ACHN (cell line): Measurements from ENCODE around the gene MAGI2.
"Not testable (repeated sequence)": the region's sequence is repeated elsewhere in the genome, so short reads cannot be mapped to it uniquely, and the experiment has no call there.

Experiments
- DNase-seq: peaks from one replicate; pipeline ENCODE4 v3.0.0-alpha.2; 2015
- in situ Hi-C: cut with HindIII; loops from 2 replicates; pipeline ENCODE4 v1.10.0; 2017; ENCODE audit warnings: low sequenced_read_pairs, low pct_ligation_motif_present, low pct_unique_long_range_greater_than_20kb

MAGI2 gene

DNA sequence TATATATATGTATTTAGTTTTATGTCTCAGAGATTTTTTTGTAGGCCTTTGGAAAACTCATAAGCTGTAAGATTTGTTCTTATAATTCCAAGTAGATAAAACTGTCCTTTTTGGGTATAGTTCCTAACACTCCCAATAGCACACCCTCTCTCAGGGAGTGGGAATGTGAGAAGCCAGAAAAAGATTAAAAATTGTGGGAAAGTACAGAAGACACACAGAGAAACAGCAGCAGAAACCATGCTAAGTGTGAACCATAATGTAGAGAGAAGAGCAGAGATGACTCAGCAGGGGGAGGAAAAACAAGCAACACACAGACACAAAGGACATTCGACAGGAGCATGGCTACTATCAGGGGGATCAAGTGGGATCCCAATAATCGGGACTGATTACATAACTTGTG is 401.6 kb downstream of the MAGI2 start:
- DNase-seq, result no peak
- in situ Hi-C loops, result no loop called here

DNA sequence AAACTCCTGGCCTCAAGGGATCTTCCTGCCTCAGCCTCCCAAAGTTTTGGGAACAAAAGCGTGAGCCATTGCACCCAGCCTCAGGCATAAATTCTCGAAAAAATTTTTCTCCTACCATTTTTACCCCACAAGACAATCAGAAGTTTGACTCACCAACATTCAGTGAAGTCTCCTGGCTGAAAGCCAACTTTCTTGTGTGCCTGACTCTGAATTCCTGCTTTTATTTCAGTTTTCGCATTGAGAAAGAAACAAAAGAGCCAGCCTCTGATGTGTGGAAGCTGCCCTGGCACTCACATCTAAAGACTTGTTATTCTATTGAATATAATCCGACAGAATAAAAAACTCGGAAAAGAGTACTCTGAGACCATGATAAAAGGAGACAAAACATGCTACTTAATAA is 402.9 kb downstream of the MAGI2 start:
- peak; percentile 18 for DNase-seq
- in situ Hi-C loops, result no loop called here

DNA sequence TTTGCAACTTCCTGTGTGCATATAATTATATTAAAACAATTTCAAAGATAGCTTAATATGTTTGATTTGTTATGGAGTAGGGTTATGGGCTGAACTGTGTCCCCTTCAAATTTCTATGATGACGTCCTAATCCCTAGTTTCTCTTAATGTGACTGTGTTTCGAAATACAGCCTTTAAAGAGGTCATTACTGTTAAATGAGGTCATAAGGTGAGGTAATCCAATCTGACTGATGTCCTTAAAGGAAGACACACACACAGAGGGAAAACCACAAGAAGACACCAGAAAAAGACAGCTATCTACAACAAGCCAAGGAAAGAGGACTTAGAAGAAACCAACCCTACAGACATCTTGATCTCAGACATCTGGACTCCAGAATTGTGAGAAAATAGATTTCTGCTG is 407.4 kb downstream of the MAGI2 start:
- in situ Hi-C loops, result no loop called here
- DNase-seq, result no peak

DNA sequence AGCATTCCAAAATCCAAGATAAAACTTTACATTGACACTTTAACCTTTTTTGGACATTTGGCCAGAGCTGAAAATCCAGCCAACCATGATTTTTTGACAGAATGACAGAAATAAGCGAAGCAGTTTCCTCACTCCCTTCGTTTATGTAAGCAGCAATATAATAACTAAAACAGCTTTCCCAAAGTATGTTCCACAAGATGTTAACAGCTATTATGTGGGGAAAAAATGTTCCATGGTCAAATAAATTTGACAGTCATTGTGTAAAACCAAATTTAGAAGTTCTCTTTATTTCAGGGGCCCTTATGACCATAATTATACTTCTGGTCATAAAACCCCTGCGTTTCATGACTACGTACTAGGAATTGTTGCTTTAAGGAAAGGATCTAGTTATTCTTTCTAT is 416.5 kb downstream of the MAGI2 start:
- in situ Hi-C loops, result no loop called here
- no peak for DNase-seq

DNA sequence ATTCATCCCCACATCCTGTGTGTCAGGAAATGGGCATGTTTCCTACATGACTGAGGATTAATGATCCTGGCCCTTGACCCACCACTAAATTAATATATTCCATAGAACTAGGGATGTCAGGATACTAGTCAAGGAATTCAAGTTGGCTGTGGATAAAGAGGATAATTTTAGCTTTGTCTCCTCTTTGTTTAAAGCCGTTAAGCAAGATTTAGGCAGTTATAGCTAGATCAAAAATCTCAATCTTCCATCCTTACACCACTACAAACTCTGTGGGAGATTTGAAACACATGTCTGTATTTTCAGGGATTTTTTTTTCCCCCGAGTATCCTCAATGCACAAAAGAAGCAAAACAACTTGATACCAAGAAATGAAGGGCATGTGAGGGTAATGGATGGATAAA is 417.1 kb downstream of the MAGI2 start:
- DNase-seq, result no peak
- in situ Hi-C loops, result no loop called here

DNA sequence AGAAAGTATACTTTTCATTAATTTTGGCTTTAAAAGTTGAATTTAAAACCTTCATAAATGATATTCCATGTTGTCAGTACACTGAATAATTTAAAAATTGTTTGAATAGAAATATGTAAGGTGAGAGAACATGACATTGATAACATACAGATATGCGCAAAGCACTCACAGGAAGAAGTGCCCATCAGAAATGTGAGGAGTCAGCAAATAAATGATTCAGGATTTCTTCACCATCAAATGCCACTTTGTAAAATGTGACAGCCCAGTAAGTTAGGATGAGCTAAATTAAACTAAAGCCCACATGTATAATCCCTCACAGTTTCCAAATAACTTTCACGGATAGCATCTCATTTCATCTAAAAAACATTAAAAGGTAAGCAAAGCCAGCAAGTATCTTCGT is 417.6 kb downstream of the MAGI2 start:
- no peak for DNase-seq
- in situ Hi-C loops, result no loop called here

DNA sequence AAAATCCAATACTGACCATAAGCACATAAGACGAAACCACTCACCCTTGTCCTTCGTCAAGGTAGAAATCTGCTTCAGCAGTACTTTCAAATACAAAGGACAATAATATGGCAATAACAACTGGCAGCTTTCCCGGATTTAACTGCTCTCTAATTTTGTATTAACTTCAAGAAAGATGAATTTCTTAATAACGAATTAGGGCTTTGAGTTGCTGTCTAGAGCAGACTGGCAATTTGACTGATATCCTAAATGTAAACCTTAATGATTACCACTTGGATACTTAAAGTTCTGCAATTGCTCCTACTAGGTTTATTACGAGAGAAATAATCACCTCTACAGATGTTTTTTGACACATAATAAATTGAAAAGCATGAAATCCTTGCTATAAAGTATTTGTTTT is 418.7 kb downstream of the MAGI2 start:
- in situ Hi-C loops, result no loop called here
- DNase-seq, result no peak

DNA sequence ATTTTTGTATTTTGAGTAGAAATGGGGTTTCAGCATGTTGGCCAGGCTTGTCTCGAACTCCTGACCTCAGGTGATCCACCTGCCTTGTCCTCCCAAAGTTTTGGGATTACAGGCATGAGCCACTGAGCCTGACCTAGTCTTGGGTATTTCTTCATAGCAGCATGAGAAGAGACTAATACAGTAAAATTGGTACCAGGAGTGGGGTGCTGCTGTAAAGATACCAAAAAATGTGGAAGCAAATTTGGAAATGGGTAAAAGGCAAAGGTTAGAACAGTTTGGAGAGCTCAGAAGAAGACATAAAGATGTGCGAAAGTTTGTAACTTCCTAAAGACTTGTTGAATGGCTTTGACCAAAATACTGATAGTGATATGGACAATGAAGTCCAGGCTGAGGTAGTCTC is 433.8 kb downstream of the MAGI2 start:
- DNase-seq, in situ Hi-C loops: not testable (repeated sequence)

DNA sequence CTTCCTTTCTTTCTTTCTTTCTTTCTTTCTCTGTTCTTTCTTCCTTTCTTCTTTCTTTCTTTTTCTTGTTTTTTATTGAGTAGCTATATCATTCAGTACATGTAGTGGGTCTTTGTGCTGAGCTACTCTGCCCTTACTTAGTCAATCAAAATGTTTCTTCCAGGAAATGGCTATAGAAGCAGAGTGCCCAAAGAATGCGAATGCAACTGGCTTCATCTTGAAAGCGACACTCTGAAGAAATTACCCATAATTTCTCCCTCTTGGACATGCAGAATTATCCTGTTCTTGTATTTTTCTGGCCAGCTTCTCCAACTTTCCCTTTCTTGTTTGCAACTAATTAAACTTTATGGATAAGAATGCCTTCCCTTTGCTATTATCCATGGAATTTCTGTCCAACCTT is 441.5 kb downstream of the MAGI2 start:
- in situ Hi-C loops, result no loop called here
- DNase-seq, result no peak

DNA sequence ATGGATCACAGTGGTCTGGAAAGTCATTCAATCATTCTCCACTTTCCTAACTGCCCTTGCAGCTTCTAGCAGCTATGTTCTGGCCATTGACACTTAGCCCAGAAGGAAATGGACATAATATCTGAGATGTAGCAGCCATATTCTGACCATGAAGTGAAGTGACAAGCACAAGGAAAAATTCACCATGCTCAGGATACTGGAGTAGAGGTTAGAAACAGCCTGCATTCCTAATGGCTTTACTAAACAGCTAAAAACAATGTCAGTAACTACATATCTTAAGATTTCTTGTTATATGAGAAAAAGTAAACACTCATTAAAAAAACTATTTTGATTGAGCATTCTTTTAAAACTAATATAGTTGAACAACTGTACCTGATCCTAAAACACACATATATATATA is 443.8 kb downstream of the MAGI2 start:
- in situ Hi-C loops, result no loop called here
- DNase-seq, result no peak

DNA sequence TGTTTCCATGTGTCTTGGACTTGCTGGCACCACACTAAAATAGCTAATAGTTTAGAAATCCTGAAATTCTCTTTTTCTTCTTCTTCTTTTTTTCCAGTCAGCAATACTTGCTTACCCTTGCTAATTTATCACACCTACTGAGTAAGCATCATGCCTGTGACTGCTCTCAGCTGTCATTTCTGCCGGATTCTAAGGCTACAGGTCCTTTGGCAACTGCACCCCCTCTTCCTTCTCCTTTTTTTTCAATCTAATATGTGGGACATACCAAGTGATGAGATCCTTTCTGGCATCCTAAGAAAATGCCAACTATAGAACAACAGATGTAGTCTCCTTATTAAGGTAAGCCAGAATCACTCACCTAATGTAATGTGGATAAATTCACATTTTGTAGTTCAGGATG is 444.7 kb downstream of the MAGI2 start:
- in situ Hi-C loops, result no loop called here

DNA sequence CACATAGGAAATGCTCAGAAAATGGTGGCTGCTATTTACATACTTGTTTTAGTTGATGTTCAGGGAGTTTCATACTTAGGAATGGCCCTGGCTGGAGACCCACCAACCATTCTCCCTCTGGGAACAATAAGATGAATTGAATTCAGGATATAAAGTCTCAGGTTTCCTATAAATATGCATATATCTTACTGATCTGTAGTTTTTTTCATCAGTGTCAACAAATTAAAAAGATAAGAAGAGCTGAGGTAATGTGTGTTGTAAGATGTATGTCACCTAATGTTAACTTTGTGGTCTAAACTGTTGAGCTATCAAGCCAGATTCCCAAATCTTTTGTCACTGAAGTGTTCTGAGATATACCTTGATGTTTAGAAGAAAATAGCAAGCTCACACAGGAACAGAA is 457.5 kb downstream of the MAGI2 start:
- in situ Hi-C loops, result no loop called here
- no peak for DNase-seq

More for the DNA sequence above, 444.7 kb downstream of the MAGI2 start:
- no peak for DNase-seq

DNA sequence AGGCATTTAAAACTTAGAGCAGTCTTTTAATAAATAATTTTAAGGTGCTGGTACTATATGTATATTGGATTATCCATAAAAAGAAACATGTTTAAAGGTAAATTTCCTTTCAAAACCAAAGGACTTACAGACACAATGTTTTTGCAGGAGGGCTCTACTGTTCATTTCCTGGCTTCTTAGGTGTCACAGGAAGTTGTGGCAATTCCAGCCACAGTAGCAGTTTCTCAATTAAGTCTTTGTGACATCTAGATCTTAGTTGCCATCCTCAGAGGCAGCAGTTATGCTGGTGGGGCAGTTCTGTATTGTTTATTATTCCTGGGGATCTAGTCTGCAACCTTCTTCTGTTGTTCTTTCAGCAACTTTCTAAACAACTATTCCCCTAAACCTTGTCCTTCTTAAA is 460.1 kb downstream of the MAGI2 start:
- no peak for DNase-seq
- in situ Hi-C loops, result no loop called here

DNA sequence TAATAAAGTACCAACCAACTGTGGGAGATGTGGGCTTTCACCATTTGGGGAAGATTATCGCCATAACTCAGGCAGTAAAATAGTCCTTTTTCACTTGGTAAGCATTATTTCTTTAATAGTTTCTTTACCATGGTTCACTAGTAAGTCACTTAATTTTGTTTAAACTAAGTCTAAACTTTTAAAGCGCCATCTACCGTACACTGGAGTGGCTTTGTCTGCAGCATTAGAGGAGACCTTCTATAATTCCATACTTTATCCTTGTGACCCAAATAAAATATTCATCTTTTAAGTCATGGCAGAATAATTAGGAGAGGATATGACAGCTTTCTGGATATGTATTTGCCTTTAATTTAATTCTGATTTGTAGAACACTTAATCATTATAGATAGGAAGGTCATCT is 468.0 kb downstream of the MAGI2 start:
- no peak for DNase-seq
- in situ Hi-C loops, result no loop called here

DNA sequence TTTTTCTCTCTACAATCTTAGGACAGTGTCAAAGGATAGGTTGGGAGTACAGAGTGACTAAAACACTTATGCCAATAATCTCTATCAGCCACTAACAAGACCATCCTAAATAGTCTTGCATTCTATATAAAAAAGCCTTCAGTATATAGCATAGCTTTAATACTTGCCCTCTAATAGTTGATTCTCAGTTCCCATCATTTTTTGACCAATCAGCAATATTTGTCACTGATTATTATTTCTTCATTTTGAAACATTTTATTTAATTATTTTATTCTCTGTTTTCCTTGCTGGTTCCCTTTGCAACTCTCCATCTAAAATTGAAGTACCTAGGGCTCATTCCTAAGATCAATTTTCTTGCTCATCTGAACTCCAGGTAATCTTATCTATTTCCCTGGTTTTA is 470.0 kb downstream of the MAGI2 start:
- in situ Hi-C loops, result no loop called here
- DNase-seq, result no peak

DNA sequence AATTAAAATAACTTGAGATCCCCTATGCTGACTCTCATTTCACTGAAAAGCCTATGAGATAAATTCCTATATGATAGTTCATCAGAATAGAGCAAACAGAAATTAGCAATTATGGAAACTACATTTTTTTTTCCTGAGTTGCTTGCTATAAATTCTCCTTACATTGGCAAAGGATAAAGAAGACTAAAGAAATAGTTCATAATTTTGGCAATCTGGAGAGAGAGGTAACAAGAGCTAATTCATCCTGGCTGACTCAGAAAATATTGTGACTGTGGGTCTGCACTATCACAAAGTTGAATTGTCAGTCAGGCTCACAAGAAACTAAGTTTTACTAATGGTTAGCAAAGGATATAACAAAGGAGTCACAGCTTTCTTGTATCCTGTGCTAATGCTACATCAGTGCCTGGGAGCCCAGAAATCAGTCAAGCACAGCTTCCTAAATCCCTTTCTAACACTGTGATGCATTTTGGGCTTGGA is 483.0 kb downstream of the MAGI2 start:
- in situ Hi-C loops, result no loop called here
- no peak for DNase-seq

DNA sequence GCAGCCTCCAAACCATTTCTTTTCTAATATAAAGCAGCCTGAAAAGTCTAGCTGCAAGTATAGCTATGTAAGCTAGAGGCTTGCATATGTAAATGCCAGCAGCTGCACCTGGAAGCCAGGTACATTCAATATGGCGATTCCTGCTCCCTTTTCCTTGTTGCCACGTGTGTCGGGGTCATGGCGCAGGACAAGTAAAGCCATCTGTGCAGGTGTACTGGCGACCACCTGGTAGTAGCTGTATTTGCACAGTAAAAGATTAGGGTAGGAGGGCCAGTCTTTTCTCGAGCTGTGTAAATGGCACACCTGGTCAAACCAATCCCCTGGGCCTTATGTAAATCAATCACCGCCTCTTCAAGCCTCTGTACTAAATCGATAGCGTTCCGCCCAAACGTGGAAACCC is 484.5 kb downstream of the MAGI2 start:
- no peak for DNase-seq
- in situ Hi-C loops, result no loop called here

DNA sequence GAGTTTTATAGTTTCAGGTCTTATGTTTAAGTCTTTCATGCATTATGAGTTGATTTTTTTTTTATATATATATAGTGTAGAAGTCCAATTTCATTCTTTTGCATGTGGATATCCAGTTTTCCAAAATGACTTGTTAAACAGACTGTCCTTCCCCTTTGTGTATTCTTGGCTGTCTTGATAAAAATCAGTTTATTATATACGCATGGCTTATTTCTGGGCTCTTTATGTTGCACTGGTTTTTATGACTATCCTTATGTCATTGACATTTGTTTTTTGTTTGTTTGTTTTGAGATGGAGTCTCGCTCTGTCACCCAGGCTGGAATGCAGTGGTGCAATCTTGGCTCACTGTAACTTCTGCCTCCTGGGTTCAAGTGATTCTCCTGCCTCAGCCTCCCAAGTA is 485.9 kb downstream of the MAGI2 start:
- DNase-seq, in situ Hi-C loops: not testable (repeated sequence)

DNA sequence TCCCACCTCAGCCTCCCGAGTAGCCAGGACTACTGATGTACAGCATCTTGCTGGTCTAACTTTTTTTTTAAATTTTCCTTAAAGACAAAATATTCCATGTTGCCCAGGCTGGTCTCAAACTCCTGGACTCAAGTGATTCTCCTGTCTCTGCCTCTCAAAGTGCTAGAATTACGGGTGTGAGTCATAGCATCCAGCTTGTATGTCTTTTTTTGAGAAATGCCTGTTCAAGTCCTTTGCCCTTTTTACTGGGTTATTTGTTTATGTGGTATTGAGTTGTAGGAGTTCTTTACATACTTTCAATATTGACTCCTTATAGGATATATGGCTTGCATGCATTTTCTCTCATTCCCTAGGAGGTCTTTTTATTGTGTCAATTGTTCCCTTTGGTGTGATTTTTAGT is 486.4 kb downstream of the MAGI2 start:
- no peak for DNase-seq
- in situ Hi-C loops, result no loop called here

DNA sequence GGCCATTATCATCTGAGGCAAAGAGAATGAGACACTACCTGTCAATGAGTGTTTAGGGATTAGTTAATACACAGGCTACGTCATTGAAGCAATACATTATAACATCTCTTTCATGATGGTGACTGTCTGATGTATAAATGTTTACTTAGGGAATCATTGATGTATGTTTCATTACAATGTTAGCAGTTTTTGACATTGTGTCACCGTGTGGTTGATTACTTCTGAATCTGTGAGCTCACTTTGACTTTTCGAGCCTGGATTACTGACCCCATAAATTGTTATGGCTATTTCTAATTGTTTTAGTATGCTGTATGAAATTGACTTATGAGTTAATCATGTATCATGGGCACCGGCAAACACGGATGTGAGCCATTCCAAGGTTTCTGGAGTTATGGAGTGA is 494.0 kb downstream of the MAGI2 start:
- in situ Hi-C loops, result no loop called here
- DNase-seq, result no peak

DNA sequence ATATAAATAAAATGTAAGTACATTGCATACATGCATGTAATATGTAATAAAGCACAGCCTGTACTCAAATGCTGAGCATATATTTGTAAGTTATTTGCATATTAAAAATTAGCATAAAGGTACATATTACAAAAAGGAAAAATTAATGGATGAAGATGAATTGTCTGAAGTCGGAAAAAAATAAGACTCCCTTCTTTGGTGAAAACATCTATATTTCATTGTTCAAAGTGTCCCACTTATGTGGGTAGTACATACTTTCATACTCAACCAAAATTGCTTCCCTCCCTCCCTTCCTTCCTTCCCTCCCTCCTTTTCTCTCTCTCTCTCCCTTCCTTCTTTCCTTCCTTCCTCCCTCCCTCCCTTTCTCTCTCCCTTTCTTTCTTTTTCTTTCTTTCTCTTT is 498.1 kb downstream of the MAGI2 start:
- no peak for DNase-seq
- in situ Hi-C loops, result no loop called here
